Neural progenitor cell (in vitro differentiated cells): ENCODE measurements around the gene SNRNP200. TPM values are rescaled to one million over a fixed set of nuclear protein-coding genes. Genes with fewer than 3 reads are reported as not detected.

Experiments used
- DNase-seq: peaks from one replicate; pipeline ENCODE4 v3.0.0-alpha.2; 2016; ENCODE audit warnings: low spot score
- H2AFZ ChIP-seq: fragments of 200-600 bp; sonication (generic); replicated peaks from 2 replicates; pipeline ENCODE4 v1.6.1; 2016; ENCODE audit warnings: antibody characterized with exemption
- H3F3A ChIP-seq: fragments of 200-600 bp; sonication (generic); 2 replicates; pipeline ENCODE4 v1.6.1; 2016; ENCODE audit warnings: antibody characterized with exemption, low read depth
- H3K27ac ChIP-seq: fragments of 200-600 bp; sonication (generic); 2 replicates; pipeline ENCODE4 v1.5.1; 2016; ENCODE audit warnings: mild to moderate bottlenecking
- H3K27me3 ChIP-seq: fragments of 200-600 bp; sonication (generic); 2 replicates; pipeline ENCODE4 v1.6.1; 2016; ENCODE audit warnings: mild to moderate bottlenecking, moderate library complexity
- H3K36me3 ChIP-seq: fragments of 200-600 bp; sonication (generic); 2 replicates; pipeline ENCODE4 v1.5.1; 2016
- H3K4me1 ChIP-seq: fragments of 200-600 bp; sonication (generic); 2 replicates; pipeline ENCODE4 v1.6.1; 2016; ENCODE audit warnings: mixed run types
- H3K4me2 ChIP-seq: fragments of 200-600 bp; sonication (generic); 2 replicates; pipeline ENCODE4 v1.6.1; 2016
- H3K4me3 ChIP-seq: fragments of 200-600 bp; sonication (generic); 2 replicates; pipeline ENCODE4 v1.5.1; 2016
- H3K79me2 ChIP-seq: fragments of 200-600 bp; sonication (generic); 2 replicates; pipeline ENCODE4 v1.6.1; 2016; ENCODE audit warnings: low read depth
- H3K9ac ChIP-seq: fragments of 200-600 bp; sonication (generic); 2 replicates; pipeline ENCODE4 v1.6.1; 2016
- H3K9me3 ChIP-seq: fragments of 200-600 bp; sonication (generic); 2 replicates; pipeline ENCODE4 v1.5.1; 2016; ENCODE audit warnings: low read depth
- H4K20me1 ChIP-seq: fragments of 200-600 bp; sonication (generic); 2 replicates; pipeline ENCODE4 v1.6.1; 2016; ENCODE audit warnings: low read depth
- H3K27ac Mint-ChIP-seq: 3 replicates; pipeline ENCODE4 v1.8.0; 2021; ENCODE audit warnings: mixed read lengths
- H3K27me3 Mint-ChIP-seq: 2 replicates; pipeline ENCODE4 v1.8.0; 2022; ENCODE audit warnings: low read depth, mild to moderate bottlenecking, inconsistent platforms, moderate library complexity, mixed read lengths; ENCODE audit not compliant: insufficient read depth
- H3K36me3 Mint-ChIP-seq: 3 replicates; pipeline ENCODE4 v1.8.0; 2021; ENCODE audit warnings: mixed read lengths
- H3K4me1 Mint-ChIP-seq: 3 replicates; pipeline ENCODE4 v1.8.0; 2021; ENCODE audit warnings: mixed read lengths
- H3K4me3 Mint-ChIP-seq: 3 replicates; pipeline ENCODE4 v1.8.0; 2021; ENCODE audit warnings: mild to moderate bottlenecking, moderate library complexity, mixed read lengths
- H3K9me3 Mint-ChIP-seq: 3 replicates; pipeline ENCODE4 v1.8.0; 2020; ENCODE audit warnings: mixed read lengths
- EZH2 ChIP-seq: fragments of 200-600 bp; sonication (generic); IDR thresholded peaks from 2 replicates; pipeline ENCODE4 v1.6.1; 2017; ENCODE audit warnings: antibody characterized with exemption, mild to moderate bottlenecking, moderate library complexity
- EZH2phosphoT487 ChIP-seq: fragments of 200-600 bp; sonication (generic); IDR thresholded peaks from 2 replicates; pipeline ENCODE4 v1.6.1; 2017; ENCODE audit warnings: antibody characterized with exemption
- total RNA-seq: library from RNA; depleted of rRNA; stranded (reverse); fragments of >200 nt; gene quantifications from 2 replicates; pipeline ENCODE4 v1.2.3, GENCODE V29; 2015; ENCODE audit warnings: low replicate concordance
- TF ChIP-seq, protein P1 (sequence below): fragments of 200-600 bp; sonication (generic); IDR thresholded peaks from 2 replicates; pipeline ENCODE4 v1.5.1; 2017; ENCODE audit warnings: antibody characterized with exemption, mild to moderate bottlenecking

Gene SNRNP200
- total RNA-seq, 1 donor from 2014 or later, result 94.3 TPM

DNA sequence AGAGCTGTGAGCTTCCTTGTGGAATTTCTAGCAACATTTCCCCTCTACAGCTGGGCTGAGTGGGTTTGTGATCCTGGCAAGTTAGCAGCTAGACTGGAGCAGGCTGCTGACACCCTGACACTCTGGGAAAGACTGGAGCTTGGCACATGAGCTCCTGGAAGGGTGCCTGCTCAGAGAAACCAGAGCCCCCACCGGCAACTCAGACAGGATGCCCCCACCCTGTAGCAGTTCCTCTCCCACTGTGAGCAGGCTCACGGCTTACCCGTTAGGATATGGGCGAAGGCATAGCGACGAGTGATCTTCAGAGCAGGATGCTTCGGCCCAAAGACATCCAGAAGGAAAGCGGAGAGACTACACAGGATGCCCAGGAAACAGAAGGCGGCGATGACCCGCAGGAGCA is 50.8 kb downstream of the SNRNP200 start:
- Histone ChIP-seq H3K9me3 (no peaks in the 10 kb centered on the region), H3F3A (peaks cover 2% of the 10 kb centered on the region), H3K27ac (no peak overlapping the region), H3K9ac (no peak overlapping the region), H4K20me1 (peaks cover 5% of the 10 kb centered on the region), H3K4me2 (no peak overlapping the region), H3K79me2 (peaks cover 6% of the 10 kb centered on the region), H3K36me3 (no peaks in the 10 kb centered on the region), H2AFZ (no peak overlapping the region), H3K27me3 (no peaks in the 10 kb centered on the region), H3K4me1 (no peaks in the 10 kb centered on the region), H3K4me3 (no peak overlapping the region)
- Mint-ChIP-seq H3K27ac (no peak overlapping the region), H3K9me3 (no peaks in the 10 kb centered on the region), H3K4me3 (no peak overlapping the region), H3K36me3 (peaks cover 12% of the 10 kb centered on the region), H3K27me3 (peaks cover 2% of the 10 kb centered on the region), H3K4me1 (peaks cover 11% of the 10 kb centered on the region)
- no peak for DNase-seq
- TF ChIP-seq EZH2phosphoT487 (no peak), EZH2 (no peak)

DNA sequence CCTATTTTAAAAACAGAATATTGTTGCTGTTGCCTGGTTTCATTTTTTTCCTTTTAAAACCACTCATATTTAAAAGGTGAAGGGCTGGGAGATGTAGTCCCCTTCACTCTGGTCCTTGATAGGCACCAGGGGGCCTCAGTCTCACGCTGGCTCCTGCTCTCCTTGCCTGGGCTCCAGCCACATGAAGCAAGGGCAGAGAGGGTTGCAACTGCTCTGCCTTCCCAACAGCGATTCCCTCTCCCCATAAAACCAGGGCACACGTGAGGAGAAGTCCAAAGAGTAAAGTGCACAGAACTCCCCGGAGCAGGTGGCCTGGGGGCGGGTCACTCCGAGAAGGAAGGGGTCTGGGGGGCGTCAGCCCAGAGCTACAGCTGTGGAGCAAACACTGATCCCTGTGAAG is 52.3 kb downstream of the SNRNP200 start:
- no peak overlapping the region for H3K9ac ChIP-seq
- H3K4me2 ChIP-seq, result no peak overlapping the region
- no peaks in the 10 kb centered on the region for H3K36me3 ChIP-seq
- no peak overlapping the region for H3K27ac ChIP-seq
- H3F3A ChIP-seq, result peaks cover 2% of the 10 kb centered on the region
- H3K4me3 ChIP-seq, result no peak overlapping the region
- TF ChIP-seq, protein P1, sequence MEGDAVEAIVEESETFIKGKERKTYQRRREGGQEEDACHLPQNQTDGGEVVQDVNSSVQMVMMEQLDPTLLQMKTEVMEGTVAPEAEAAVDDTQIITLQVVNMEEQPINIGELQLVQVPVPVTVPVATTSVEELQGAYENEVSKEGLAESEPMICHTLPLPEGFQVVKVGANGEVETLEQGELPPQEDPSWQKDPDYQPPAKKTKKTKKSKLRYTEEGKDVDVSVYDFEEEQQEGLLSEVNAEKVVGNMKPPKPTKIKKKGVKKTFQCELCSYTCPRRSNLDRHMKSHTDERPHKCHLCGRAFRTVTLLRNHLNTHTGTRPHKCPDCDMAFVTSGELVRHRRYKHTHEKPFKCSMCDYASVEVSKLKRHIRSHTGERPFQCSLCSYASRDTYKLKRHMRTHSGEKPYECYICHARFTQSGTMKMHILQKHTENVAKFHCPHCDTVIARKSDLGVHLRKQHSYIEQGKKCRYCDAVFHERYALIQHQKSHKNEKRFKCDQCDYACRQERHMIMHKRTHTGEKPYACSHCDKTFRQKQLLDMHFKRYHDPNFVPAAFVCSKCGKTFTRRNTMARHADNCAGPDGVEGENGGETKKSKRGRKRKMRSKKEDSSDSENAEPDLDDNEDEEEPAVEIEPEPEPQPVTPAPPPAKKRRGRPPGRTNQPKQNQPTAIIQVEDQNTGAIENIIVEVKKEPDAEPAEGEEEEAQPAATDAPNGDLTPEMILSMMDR, result no peak
- no peak for TF ChIP-seq EZH2phosphoT487
- no peak for TF ChIP-seq EZH2
- no peak for DNase-seq
- H3K36me3 Mint-ChIP-seq, result peaks cover 12% of the 10 kb centered on the region
- no peak overlapping the region for H3K27ac Mint-ChIP-seq
- H3K9me3 Mint-ChIP-seq, result no peaks in the 10 kb centered on the region
- H2AFZ ChIP-seq, result no peak overlapping the region
- peaks cover 10% of the 10 kb centered on the region for H3K4me1 Mint-ChIP-seq
- H3K79me2 ChIP-seq, result no peaks in the 10 kb centered on the region
- H3K9me3 ChIP-seq, result no peaks in the 10 kb centered on the region
- H4K20me1 ChIP-seq, result peaks cover 1% of the 10 kb centered on the region
- H3K4me3 Mint-ChIP-seq, result no peak overlapping the region
- H3K4me1 ChIP-seq, result no peaks in the 10 kb centered on the region
- H3K27me3 ChIP-seq, result no peaks in the 10 kb centered on the region
- peaks cover 2% of the 10 kb centered on the region for H3K27me3 Mint-ChIP-seq

DNA sequence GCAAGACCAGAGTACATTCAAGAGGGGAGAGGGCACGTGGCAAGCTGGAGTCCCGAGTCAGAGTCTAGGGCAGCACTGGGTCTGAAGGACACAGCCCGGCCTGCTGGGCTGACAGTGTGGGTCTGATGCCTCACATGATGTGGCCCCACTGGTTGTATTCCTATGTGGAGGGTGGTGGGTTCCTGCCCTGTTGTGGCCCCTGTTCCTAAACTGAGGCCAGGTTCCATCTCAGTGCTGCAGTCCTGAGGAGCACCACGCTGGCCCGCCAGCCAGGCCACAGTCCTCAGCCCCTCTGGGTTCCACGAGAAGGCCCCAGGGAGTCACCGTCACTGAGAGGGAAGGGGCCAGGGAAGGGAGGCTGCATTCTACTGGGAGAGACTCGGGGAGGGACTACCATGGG is 52.8 kb downstream of the SNRNP200 start:
- Histone ChIP-seq H3K36me3 (no peaks in the 10 kb centered on the region), H3K4me2 (no peak overlapping the region), H2AFZ (no peak overlapping the region), H3K27me3 (no peaks in the 10 kb centered on the region), H3K9me3 (no peaks in the 10 kb centered on the region), H3K9ac (no peak overlapping the region), H3F3A (peaks cover 2% of the 10 kb centered on the region), H3K4me3 (no peak overlapping the region), H4K20me1 (no peaks in the 10 kb centered on the region), H3K4me1 (no peaks in the 10 kb centered on the region), H3K79me2 (no peaks in the 10 kb centered on the region), H3K27ac (no peak overlapping the region)
- Mint-ChIP-seq H3K27ac (peak overlapping the region; percentile 10), H3K36me3 (peaks cover 12% of the 10 kb centered on the region), H3K4me3 (no peak overlapping the region), H3K9me3 (no peaks in the 10 kb centered on the region), H3K4me1 (peaks cover 10% of the 10 kb centered on the region), H3K27me3 (peaks cover 2% of the 10 kb centered on the region)
- no peak for DNase-seq
- no peak for TF ChIP-seq EZH2phosphoT487
- TF ChIP-seq EZH2, result no peak
- TF ChIP-seq, protein P1, result no peak

DNA sequence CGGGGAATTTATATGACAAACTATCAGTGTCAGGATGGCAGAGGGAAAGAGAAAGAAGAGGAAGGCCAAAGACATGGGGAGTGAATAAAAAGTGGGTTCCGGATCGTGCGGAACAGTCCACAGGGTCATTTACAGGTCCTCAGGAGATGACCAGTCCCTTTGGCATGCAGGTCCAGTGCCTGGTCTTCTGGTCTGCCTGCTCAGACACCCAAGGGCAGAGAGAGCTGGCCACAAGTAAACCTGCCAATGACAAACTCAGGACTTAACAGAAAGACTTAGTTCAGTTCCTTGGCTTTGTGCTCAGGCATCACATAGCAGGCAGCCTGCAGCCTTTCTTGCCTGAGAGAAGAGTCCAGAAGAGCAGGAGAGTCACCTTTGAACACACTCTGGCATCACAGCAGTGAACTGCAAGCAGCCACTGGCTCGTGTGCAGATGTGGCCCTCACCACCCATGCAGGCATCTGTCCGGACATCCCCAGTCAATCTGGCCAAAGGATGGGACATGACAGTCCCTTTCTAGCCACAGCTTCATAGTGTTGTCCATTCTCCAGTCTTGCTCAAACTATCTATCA is 53.5 kb downstream of the SNRNP200 start:
- peak overlapping the region; percentile 10 for H3K27ac Mint-ChIP-seq
- no peaks in the 10 kb centered on the region for H3K9me3 Mint-ChIP-seq

More for the DNA sequence above, 53.5 kb downstream of the SNRNP200 start:
- Histone ChIP-seq H2AFZ (no peak overlapping the region), H3F3A (peaks cover 2% of the 10 kb centered on the region), H3K79me2 (no peaks in the 10 kb centered on the region), H3K9me3 (no peaks in the 10 kb centered on the region), H3K9ac (no peak overlapping the region), H4K20me1 (no peaks in the 10 kb centered on the region), H3K4me3 (no peak overlapping the region), H3K36me3 (no peaks in the 10 kb centered on the region), H3K27me3 (no peaks in the 10 kb centered on the region), H3K4me2 (no peak overlapping the region), H3K4me1 (no peaks in the 10 kb centered on the region), H3K27ac (no peak overlapping the region)
- Mint-ChIP-seq H3K4me1 (peaks cover 10% of the 10 kb centered on the region), H3K4me3 (no peak overlapping the region), H3K36me3 (peaks cover 10% of the 10 kb centered on the region), H3K27me3 (peaks cover 2% of the 10 kb centered on the region)
- DNase-seq, result peak; percentile 73
- TF ChIP-seq EZH2phosphoT487 (no peak), EZH2 (no peak)
- TF ChIP-seq, protein P1, result no peak
